SKM-1 (cell line): ENCODE data around the gene ZBTB16.

ENCODE experiments used
- DNase-seq: peaks from one replicate; lab custom pipeline; 2025; ENCODE audit not compliant: unreplicated experiment; lab: John Stamatoyannopoulos, UW

The ZBTB16 gene

GRCh38 chr11:114291842-114292680 is 232.6 kb downstream of the ZBTB16 start:
- no peak for DNase-seq

DNA sequence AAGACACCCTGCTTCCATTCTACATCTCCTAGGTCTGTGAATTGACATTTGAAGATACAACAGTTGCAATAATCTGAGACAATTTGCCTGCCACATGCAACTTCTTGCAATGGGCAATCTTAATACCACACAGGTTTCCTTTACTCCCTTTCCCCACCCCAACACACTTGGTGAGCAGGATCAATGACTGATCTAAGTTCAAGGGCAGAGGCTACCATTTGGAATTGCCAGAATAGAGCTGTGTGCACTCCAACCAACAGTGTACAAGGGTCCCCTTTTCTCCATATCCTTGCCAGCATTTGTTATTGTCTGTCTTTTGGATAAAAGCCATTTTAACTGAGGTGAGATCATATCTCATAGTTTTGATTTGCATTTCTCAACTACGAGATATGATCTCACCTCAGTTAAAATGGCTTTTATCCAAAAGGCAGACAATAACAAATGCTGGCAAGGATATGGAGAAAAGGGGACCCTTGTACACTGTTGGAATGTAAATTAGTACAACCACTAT is 233.7 kb downstream of the ZBTB16 start:
- no peak for DNase-seq

- DNase-seq, result no peak
Observed at GRCh38 chr11:114295676-114296604, 236.4 kb downstream of the ZBTB16 start, which contains the start of gene NNMT. Gene NNMT, plus strand, starts transcription at chr11:114296399. Its CDS starts 158 bp downstream, at chr11:114296557.

DNA sequence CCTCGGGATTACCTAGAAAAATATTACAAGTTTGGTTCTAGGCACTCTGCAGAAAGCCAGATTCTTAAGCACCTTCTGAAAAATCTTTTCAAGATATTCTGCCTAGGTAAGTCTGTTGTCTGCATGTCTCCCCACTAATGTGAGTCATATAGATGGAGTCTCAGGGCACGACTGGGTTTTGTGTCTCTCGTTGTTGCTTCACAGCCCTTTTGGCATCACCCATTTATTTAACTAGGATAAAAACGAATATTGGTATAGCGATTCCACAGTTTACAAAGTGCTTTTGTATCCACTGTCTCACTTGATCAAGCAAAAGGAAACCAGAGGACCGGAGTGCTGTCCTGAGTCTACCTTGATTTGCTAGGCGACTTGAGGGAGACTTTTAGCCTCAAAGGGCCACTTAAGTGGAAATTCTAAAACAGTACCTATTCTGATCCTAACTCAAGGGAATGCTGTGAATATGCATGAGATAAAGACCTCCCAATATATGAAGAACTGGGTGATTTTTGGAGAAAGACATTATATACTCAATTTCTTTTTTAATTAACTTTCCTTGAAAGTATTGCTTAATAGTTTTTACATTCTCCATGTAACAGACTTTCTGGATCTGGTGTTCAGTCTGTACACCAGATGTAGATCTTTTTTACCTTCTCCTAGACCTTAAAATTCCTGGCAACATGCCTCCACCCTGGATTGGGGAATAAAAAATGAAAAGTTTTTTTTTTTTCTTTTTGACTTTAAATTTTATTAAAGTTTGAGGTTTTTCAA is 237.3 kb downstream of the ZBTB16 start:
- DNase-seq, result no peak

GRCh38 chr11:114297806-114298709 is 238.5 kb downstream of the ZBTB16 start:
- no peak for DNase-seq

DNA sequence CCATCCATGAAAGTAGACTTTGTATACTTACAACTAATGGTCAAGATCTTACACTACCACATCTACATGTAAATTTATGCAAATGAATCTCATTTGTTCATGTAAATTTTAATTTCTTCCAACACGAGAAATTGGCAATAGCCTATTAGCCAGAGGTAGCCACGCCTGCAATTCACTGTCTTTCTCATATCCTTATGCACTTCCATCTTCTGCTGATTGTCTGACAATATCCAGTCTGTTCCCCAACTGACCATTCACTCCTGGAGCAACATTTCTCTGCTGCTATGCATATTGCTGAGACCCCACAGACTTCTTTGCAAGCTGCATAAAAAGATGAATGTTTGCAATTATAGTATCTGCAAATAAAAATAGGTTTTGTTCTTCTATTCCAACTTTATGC is 239.2 kb downstream of the ZBTB16 start:
- no peak for DNase-seq
